AG10803 (cell line): Measurements from ENCODE around the gene PDLIM7.

Experiments used
- DNase-seq: peaks from one replicate; pipeline ENCODE4 v3.0.0; 2010; ENCODE audit warnings: low read depth
- H3K4me3 ChIP-seq: 2 replicates; pipeline ENCODE4 v1.5.1; 2011; ENCODE audit warnings: mild to moderate bottlenecking, low read length, control low read depth
- TF ChIP-seq, protein P1 (sequence below): conservative IDR thresholded peaks from 2 replicates; pipeline ENCODE4 v1.5.1; 2011; ENCODE audit warnings: mild to moderate bottlenecking, low read length, control low read depth, inconsistent platforms

PDLIM7 gene

DNA sequence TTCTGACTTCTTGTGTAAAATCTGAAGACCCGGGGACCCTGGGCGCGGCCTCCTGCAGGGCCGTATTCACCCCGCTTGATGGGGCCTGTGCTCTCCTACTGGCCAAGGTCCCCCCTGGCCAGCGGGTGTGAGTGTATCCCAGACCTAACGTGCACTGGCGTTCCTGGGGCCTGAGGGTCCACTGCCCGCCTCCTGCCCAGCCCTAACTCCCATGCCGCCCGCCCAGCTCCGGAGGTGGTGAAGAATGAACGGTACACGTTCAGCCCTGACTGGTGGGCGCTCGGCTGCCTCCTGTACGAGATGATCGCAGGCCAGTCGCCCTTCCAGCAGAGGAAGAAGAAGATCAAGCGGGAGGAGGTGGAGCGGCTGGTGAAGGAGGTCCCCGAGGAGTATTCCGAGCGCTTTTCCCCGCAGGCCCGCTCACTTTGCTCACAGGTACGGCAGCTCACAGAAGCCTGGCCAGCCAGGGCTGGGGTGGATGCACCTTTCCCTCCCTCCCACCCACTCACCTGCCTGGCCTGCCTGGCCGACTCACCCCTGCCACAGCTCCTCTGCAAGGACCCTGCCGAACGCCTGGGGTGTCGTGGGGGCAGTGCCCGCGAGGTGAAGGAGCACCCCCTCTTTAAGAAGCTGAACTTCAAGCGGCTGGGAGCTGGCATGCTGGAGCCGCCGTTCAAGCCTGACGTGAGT lies 61.4 kb downstream of the PDLIM7 start:
- DNase-seq, result no peak
- no peak overlapping the region for H3K4me3 ChIP-seq
- TF ChIP-seq, protein P1, sequence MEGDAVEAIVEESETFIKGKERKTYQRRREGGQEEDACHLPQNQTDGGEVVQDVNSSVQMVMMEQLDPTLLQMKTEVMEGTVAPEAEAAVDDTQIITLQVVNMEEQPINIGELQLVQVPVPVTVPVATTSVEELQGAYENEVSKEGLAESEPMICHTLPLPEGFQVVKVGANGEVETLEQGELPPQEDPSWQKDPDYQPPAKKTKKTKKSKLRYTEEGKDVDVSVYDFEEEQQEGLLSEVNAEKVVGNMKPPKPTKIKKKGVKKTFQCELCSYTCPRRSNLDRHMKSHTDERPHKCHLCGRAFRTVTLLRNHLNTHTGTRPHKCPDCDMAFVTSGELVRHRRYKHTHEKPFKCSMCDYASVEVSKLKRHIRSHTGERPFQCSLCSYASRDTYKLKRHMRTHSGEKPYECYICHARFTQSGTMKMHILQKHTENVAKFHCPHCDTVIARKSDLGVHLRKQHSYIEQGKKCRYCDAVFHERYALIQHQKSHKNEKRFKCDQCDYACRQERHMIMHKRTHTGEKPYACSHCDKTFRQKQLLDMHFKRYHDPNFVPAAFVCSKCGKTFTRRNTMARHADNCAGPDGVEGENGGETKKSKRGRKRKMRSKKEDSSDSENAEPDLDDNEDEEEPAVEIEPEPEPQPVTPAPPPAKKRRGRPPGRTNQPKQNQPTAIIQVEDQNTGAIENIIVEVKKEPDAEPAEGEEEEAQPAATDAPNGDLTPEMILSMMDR, result no peak

GRCh38 chr5:177434942-177435738 lies 62.3 kb downstream of the PDLIM7 start:
- DNase-seq, result no peak
- H3K4me3 ChIP-seq, result no peak overlapping the region
- TF ChIP-seq, protein P1, result no peak

DNA sequence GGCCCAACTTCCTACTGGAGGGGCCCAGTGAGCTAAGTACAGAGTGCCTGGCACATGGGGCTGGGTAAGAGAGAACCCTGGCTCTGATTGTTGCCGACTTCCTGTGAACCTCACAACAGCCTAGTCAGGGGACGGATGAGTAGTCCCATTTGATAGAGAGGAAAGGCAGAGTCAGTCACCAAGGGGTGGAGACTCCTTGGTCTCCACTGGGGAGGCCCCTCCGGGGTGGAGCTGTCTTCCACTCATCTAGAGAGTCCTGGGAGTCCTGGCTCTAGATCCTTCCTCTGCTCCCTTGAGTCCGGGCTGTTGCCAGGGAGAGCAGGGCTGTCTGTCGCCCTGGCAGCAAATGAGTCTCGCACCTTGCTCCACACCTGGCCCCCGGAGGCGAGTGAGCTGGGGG lies 63.0 kb downstream of the PDLIM7 start:
- DNase-seq, result no peak
- TF ChIP-seq, protein P1, result no peak
- H3K4me3 ChIP-seq, result no peak overlapping the region

DNA sequence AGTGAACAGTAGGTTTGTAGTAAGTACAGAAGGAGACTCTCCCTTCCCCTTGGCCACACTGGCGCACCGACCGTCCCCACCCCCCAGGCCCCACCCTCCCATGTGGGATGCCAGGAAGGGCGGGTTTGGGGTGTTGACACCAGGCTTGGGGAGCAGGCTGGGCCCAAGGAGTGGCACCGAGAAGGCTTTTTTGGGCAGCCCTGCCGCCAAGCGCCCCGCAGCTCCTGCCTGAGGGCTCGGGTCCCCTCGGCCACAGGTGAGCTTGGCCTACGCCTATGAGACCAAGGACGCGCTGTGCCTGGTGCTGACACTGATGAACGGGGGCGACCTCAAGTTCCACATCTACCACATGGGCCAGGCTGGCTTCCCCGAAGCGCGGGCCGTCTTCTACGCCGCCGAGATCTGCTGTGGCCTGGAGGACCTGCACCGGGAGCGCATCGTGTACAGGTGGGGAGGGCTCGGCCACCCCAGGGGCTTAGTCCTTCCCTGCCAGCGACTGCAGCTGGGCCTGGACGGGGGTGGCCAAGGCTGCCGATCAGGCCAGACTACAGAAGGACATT lies 63.7 kb downstream of the PDLIM7 start:
- TF ChIP-seq, protein P1, result no peak
- H3K4me3 ChIP-seq, result no peak overlapping the region
- no peak for DNase-seq
